ENCODE measurements around the gene MRPL39.

The MRPL39 gene

DNA sequence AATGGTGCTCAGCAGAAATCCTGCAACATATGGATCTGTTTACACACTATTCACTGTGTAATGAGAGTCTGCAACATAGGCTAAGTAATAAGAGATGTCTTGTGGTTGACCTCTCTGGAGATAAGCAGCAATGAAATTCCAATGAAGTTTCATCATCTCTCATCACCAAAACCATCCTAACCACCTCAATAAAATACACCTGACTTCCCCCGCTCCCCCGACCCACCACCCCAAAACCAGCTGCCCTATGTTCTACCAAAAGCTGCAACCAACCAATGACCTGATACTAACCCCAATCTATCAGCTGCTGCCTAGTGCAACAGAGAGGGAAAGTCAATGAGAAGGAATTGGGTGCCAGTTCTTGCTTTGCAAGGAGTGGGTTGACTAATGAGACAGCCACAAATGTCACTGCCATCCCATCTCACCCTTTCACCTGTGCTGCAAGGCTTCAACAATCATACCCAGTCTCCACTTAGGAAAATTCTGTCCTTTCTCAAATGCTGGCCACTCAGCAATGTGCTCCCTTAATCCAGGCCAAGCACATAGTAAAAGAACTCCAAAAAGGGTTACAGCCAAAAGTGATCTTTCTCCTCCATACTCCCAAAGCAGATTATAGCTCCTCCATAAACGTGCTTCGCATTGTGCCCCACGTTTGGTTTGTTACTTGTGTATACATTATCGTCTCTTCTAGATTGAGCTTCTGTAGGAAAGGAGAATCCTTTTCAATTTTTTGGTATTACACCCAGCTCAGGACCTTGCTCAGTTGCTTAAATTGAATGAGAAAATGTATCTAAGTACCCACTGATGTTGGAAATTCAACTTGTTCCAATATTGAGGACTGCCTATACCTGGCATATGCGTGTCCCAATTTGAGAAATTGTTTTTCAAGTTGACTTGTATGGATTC lies 29.0 kb downstream of the MRPL39 start:
- TF ChIP-seq, protein P1, sequence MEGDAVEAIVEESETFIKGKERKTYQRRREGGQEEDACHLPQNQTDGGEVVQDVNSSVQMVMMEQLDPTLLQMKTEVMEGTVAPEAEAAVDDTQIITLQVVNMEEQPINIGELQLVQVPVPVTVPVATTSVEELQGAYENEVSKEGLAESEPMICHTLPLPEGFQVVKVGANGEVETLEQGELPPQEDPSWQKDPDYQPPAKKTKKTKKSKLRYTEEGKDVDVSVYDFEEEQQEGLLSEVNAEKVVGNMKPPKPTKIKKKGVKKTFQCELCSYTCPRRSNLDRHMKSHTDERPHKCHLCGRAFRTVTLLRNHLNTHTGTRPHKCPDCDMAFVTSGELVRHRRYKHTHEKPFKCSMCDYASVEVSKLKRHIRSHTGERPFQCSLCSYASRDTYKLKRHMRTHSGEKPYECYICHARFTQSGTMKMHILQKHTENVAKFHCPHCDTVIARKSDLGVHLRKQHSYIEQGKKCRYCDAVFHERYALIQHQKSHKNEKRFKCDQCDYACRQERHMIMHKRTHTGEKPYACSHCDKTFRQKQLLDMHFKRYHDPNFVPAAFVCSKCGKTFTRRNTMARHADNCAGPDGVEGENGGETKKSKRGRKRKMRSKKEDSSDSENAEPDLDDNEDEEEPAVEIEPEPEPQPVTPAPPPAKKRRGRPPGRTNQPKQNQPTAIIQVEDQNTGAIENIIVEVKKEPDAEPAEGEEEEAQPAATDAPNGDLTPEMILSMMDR (IDR thresholded peaks at IDR 0.05; ENCODE audit: borderline replicate concordance, insufficient read depth, low read depth, low read length): no peak
- no peak overlapping the region for H3K4me3 ChIP-seq (ENCODE audit: low read depth, low read length)

DNA sequence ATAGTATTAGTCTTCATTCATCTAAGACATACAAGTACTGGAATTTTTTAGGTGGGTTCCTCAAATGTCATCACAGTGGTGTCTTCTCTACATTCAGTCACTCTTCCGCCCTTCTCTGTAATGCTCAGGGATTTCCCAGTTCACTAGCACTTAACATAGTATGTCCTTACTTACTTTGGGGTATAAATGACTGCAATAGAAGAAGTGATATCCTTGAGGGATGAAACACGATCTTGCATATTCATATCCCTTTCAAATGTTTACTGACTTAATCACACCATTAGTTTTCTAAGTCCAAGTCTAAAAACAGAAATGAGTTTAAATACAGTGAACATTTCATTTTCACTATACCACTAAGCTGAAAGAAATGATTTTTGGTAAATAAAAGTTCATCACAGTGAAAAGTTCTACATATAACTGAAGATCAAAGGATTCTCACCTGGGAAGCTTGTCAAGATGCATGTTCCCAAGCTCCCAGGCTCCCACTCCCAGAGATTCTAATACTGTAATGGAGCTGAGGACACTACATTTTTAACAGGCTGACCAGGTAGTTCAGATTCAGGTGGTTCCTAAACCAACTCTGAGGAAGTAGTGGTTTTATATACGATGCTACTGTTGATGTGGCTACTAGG lies 29.7 kb downstream of the MRPL39 start:
- TF ChIP-seq, protein P1 (IDR thresholded peaks at IDR 0.05; ENCODE audit: borderline replicate concordance, insufficient read depth, low read depth, low read length): no peak
- H3K4me3 ChIP-seq (ENCODE audit: low read depth, low read length): no peak overlapping the region

DNA sequence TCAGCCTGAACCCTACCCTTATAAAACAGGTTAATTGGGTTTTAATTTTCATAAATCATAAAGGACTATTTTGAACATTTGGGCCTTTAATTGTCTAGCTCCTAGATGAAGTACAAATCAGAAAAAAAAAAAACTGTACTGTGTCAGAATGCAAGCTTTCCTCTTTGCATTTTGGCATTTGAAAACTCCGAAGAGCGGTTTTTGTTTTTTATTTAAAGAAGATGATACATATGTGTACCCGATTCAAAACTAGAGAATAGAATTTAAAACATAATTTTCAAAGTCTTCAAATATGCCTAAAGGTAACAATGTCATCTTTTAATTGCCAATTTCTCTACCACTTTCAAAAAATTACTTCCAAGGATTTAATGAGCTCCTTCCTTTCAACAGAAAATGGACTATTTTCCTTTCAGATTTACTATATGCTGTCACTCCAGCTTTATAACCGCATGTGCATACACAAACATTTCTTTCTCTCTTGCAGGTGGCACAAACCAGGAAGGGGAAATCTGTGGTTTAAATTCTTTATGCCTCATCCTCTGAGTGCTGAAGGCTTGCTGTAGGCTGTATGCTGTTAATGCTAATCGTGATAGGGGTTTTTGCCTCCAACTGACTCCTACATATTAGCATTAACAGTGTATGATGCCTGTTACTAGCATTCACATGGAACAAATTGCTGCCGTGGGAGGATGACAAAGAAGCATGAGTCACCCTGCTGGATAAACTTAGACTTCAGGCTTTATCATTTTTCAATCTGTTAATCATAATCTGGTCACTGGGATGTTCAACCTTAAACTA lies 33.7 kb downstream of the MRPL39 start:
- TF ChIP-seq, protein P1 (IDR thresholded peaks at IDR 0.05; ENCODE audit: borderline replicate concordance, insufficient read depth, low read depth, low read length): no peak
- H3K4me3 ChIP-seq (ENCODE audit: low read depth, low read length): no peak overlapping the region

- TF ChIP-seq, protein P1 (IDR thresholded peaks at IDR 0.05; ENCODE audit: borderline replicate concordance, insufficient read depth, low read depth, low read length): no peak
- H3K4me3 ChIP-seq (ENCODE audit: low read depth, low read length): no peak overlapping the region
These were observed 34.4 kb downstream of the MRPL39 start for GRCh38 chr21:25572861-25573310.

DNA sequence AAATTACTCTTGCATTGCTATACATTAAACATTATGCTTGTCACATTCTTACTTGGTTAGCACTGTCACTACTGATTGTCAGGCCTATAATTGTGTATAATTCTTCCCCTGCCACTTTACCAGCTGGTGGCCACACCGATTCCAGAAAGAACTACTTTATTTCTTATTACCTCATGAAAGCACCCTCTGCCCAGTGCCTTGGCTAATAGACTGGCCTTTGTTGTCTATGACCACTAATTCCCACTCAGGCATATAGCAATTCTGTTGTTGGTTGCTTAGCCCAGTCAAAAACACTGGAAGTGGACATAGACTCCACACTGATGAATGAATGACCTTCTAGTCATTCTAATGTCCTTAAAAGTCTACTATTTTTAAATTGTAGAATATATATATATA lies 35.6 kb downstream of the MRPL39 start:
- no peak overlapping the region for H3K4me3 ChIP-seq (ENCODE audit: low read depth, low read length)
- TF ChIP-seq, protein P1 (IDR thresholded peaks at IDR 0.05; ENCODE audit: borderline replicate concordance, insufficient read depth, low read depth, low read length): no peak

GRCh38 chr21:25569711-25570110 lies 37.6 kb downstream of the MRPL39 start:
- TF ChIP-seq, protein P1 (IDR thresholded peaks at IDR 0.05; ENCODE audit: borderline replicate concordance, insufficient read depth, low read depth, low read length): no peak
- H3K4me3 ChIP-seq (ENCODE audit: low read depth, low read length): peak overlapping the region; percentile 38

Measured in GM12875 (cell line).